Mesendoderm (in vitro differentiated cells): ENCODE data around the gene C7orf33. TPM values are rescaled to one million over a fixed set of nuclear protein-coding genes. Genes with fewer than 3 reads are reported as not detected.

Experiments used
- DNase-seq: peaks from one replicate; pipeline ENCODE4 v3.0.0; 2013
- H2AK5ac ChIP-seq: 2 replicates; pipeline ENCODE4 v1.6.1; 2013; ENCODE audit warnings: low read length, inconsistent platforms
- H2BK120ac ChIP-seq: 2 replicates; pipeline ENCODE4 v1.6.1; 2013; ENCODE audit warnings: low read depth, mild to moderate bottlenecking, low read length, moderate library complexity, mixed read lengths
- H2BK15ac ChIP-seq: replicated peaks from 2 replicates; pipeline ENCODE4 v1.6.1; 2013; ENCODE audit warnings: low read depth, mild to moderate bottlenecking, moderate library complexity
- H2BK5ac ChIP-seq: 2 replicates; pipeline ENCODE4 v1.6.1; 2013; ENCODE audit warnings: low read length, inconsistent platforms
- H3K18ac ChIP-seq: 2 replicates; pipeline ENCODE4 v1.6.1; 2013; ENCODE audit warnings: mild to moderate bottlenecking, low read length, mixed read lengths
- H3K23ac ChIP-seq: one replicate; pipeline ENCODE4 v1.6.1; 2013; ENCODE audit warnings: low read length
- H3K27ac ChIP-seq: 2 replicates; pipeline ENCODE4 v1.5.1; 2013; ENCODE audit warnings: low read depth, mild to moderate bottlenecking, inconsistent platforms, low read length, moderate library complexity
- H3K27me3 ChIP-seq: 2 replicates; pipeline ENCODE4 v1.6.1; 2013; ENCODE audit warnings: low read length, control low read depth, mild to moderate bottlenecking, inconsistent platforms; ENCODE audit not compliant: insufficient read depth, poor library complexity
- H3K36me3 ChIP-seq: 2 replicates; pipeline ENCODE4 v1.6.1; 2013; ENCODE audit warnings: low read length, inconsistent platforms; ENCODE audit not compliant: control insufficient read depth, insufficient read depth
- H3K4ac ChIP-seq: one replicate; pipeline ENCODE4 v1.6.1; 2013; ENCODE audit warnings: low read depth, mild to moderate bottlenecking, low read length, moderate library complexity
- H3K4me1 ChIP-seq: 2 replicates; pipeline ENCODE4 v1.6.1; 2013; ENCODE audit warnings: low read depth, low read length, inconsistent platforms; ENCODE audit not compliant: control insufficient read depth
- H3K4me2 ChIP-seq: 2 replicates; pipeline ENCODE4 v1.6.1; 2013; ENCODE audit warnings: low read length
- H3K4me3 ChIP-seq: 2 replicates; pipeline ENCODE4 v1.5.1; 2013; ENCODE audit warnings: mild to moderate bottlenecking, low read length
- H3K56ac ChIP-seq: one replicate; pipeline ENCODE4 v1.6.1; 2013; ENCODE audit warnings: low read length
- H3K79me1 ChIP-seq: 2 replicates; pipeline ENCODE4 v1.6.1; 2013; ENCODE audit warnings: low read length, inconsistent platforms
- H3K79me2 ChIP-seq: 2 replicates; pipeline ENCODE4 v1.6.1; 2013; ENCODE audit warnings: mild to moderate bottlenecking, low read length; ENCODE audit not compliant: control insufficient read depth, insufficient read depth
- H3K9ac ChIP-seq: 2 replicates; pipeline ENCODE4 v1.6.1; 2013; ENCODE audit warnings: low read length, inconsistent platforms
- H4K5ac ChIP-seq: one replicate; pipeline ENCODE4 v1.6.1; 2013; ENCODE audit warnings: low read length
- H4K8ac ChIP-seq: one replicate; pipeline ENCODE4 v1.6.1; 2013; ENCODE audit warnings: low read depth, mild to moderate bottlenecking, control low read depth, low read length, moderate library complexity
- WGBS: extraction: QIAGEN DNeasy Blood & Tissue Kit; methylation state at CpG from one replicate; pipeline ENCODE4 v1.1.7; 2013; ENCODE audit warnings: low lambda C conversion rate, missing lambda C conversion rate; ENCODE audit not compliant: insufficient coverage; ENCODE audit errors: extremely low coverage; 5-methylcytosine and 5-hydroxymethylcytosine counted together
- polyA plus RNA-seq, 2 experiments: library from polyadenylated mRNA; stranded (reverse); fragments of 200-250 nt; gene quantifications; one replicate each; pipeline ENCODE4 v1.2.3, GENCODE V29; 2013

The C7orf33 gene
- not detected for polyA plus RNA-seq (2013, experiment 1 of 2)
- not detected for polyA plus RNA-seq (2013, experiment 2 of 2)

GRCh38 chr7:148590471-148590870, at the start of gene C7orf33:
Gene C7orf33 (plus strand): TSS chr7:148590766. CDS start chr7:148590926, 160 bp downstream.
- no peak within 1 kb of the TSS for H4K5ac ChIP-seq
- H3K79me1 ChIP-seq: no peaks in the 10 kb centered on the region
- H3K27ac ChIP-seq: no peak within 1 kb of the TSS
- H3K4me2 ChIP-seq: no peak within 1 kb of the TSS
- H2BK15ac ChIP-seq: no peak within 1 kb of the TSS
- H3K27me3 ChIP-seq: no peaks in the 10 kb centered on the region
- H3K9ac ChIP-seq: no peak within 1 kb of the TSS
- no peaks in the 10 kb centered on the region for H3K79me2 ChIP-seq
- no peak within 1 kb of the TSS for H2AK5ac ChIP-seq
- no peak within 1 kb of the TSS for H3K18ac ChIP-seq
- no peak within 1 kb of the TSS for H3K23ac ChIP-seq
- no peak within 1 kb of the TSS for H3K4ac ChIP-seq
- no peaks in the 10 kb centered on the region for H3K36me3 ChIP-seq
- H3K4me3 ChIP-seq: no peak within 1 kb of the TSS
- no peak within 1 kb of the TSS for H2BK120ac ChIP-seq
- H3K56ac ChIP-seq: no peak within 1 kb of the TSS
- H2BK5ac ChIP-seq: no peak within 1 kb of the TSS
- no peak within 1 kb of the TSS for H4K8ac ChIP-seq
- no CpG with 5 or more reads among the region's 10 CpGs for WGBS
- DNase-seq: no peak
- peaks cover 2% of the 10 kb centered on the region for H3K4me1 ChIP-seq

- no peak overlapping the region for H2BK15ac ChIP-seq
- H3K23ac ChIP-seq: no peak overlapping the region
- H2BK5ac ChIP-seq: no peak overlapping the region
- no peaks in the 10 kb centered on the region for H3K79me1 ChIP-seq
- H3K27me3 ChIP-seq: no peaks in the 10 kb centered on the region
- no peak overlapping the region for H3K18ac ChIP-seq
- H3K79me2 ChIP-seq: no peaks in the 10 kb centered on the region
- H3K9ac ChIP-seq: no peak overlapping the region
- no peak overlapping the region for H3K56ac ChIP-seq
- H3K4me2 ChIP-seq: no peak overlapping the region
- no peak overlapping the region for H4K8ac ChIP-seq
- H3K4me1 ChIP-seq: no peaks in the 10 kb centered on the region
- no peak for DNase-seq
- WGBS: 100% methylated on average over 1 of the region's 6 CpGs
- no peaks in the 10 kb centered on the region for H3K36me3 ChIP-seq
- H3K4ac ChIP-seq: no peak overlapping the region
- H4K5ac ChIP-seq: no peak overlapping the region
- H3K27ac ChIP-seq: no peak overlapping the region
- no peak overlapping the region for H3K4me3 ChIP-seq
- H2AK5ac ChIP-seq: no peak overlapping the region
- H2BK120ac ChIP-seq: no peak overlapping the region
Observed at GRCh38 chr7:148541891-148542504, 48.6 kb upstream of the C7orf33 start.

GRCh38 chr7:148543302-148543701, 47.3 kb upstream of the C7orf33 start:
- Histone ChIP-seq H3K79me1 (no peaks in the 10 kb centered on the region), H3K9ac (no peak overlapping the region), H3K4ac (no peak overlapping the region), H3K27me3 (no peaks in the 10 kb centered on the region), H3K23ac (no peak overlapping the region), H2BK5ac (no peak overlapping the region), H3K27ac (no peak overlapping the region), H2AK5ac (no peak overlapping the region), H3K36me3 (no peaks in the 10 kb centered on the region), H2BK15ac (no peak overlapping the region), H3K4me3 (no peak overlapping the region), H3K4me2 (no peak overlapping the region), H3K18ac (no peak overlapping the region), H2BK120ac (no peak overlapping the region), H4K8ac (no peak overlapping the region), H3K56ac (no peak overlapping the region), H3K4me1 (no peaks in the 10 kb centered on the region), H4K5ac (no peak overlapping the region), H3K79me2 (no peaks in the 10 kb centered on the region)
- no CpG with 5 or more reads among the region's 8 CpGs for WGBS
- DNase-seq: no peak

- H3K36me3 ChIP-seq: no peaks in the 10 kb centered on the region
- H4K5ac ChIP-seq: no peak overlapping the region
- no peak overlapping the region for H2AK5ac ChIP-seq
- no peaks in the 10 kb centered on the region for H3K27me3 ChIP-seq
- no peak for DNase-seq
- no peak overlapping the region for H3K27ac ChIP-seq
- no peaks in the 10 kb centered on the region for H3K79me2 ChIP-seq
- H4K8ac ChIP-seq: no peak overlapping the region
- H2BK5ac ChIP-seq: no peak overlapping the region
- no peak overlapping the region for H3K56ac ChIP-seq
- no peak overlapping the region for H3K23ac ChIP-seq
- no peak overlapping the region for H3K4me3 ChIP-seq
- H3K18ac ChIP-seq: no peak overlapping the region
- H3K4me2 ChIP-seq: no peak overlapping the region
- H2BK120ac ChIP-seq: no peak overlapping the region
- H3K4ac ChIP-seq: no peak overlapping the region
- H3K79me1 ChIP-seq: no peaks in the 10 kb centered on the region
- H2BK15ac ChIP-seq: no peak overlapping the region
- no CpG with 5 or more reads among the region's 6 CpGs for WGBS
- no peaks in the 10 kb centered on the region for H3K4me1 ChIP-seq
- no peak overlapping the region for H3K9ac ChIP-seq
Observed at GRCh38 chr7:148545172-148545571, 45.4 kb upstream of the C7orf33 start.

- H2BK120ac ChIP-seq: no peak overlapping the region
- H3K56ac ChIP-seq: no peak overlapping the region
- DNase-seq: no peak
- no peak overlapping the region for H3K18ac ChIP-seq
- H3K4me1 ChIP-seq: no peaks in the 10 kb centered on the region
- no peaks in the 10 kb centered on the region for H3K79me2 ChIP-seq
- no peak overlapping the region for H3K23ac ChIP-seq
- no peaks in the 10 kb centered on the region for H3K27me3 ChIP-seq
- H4K5ac ChIP-seq: no peak overlapping the region
- H2BK15ac ChIP-seq: no peak overlapping the region
- no CpG with 5 or more reads among the region's 4 CpGs for WGBS
- H4K8ac ChIP-seq: no peak overlapping the region
- H3K4ac ChIP-seq: no peak overlapping the region
- no peaks in the 10 kb centered on the region for H3K36me3 ChIP-seq
- no peak overlapping the region for H3K4me3 ChIP-seq
- H3K27ac ChIP-seq: no peak overlapping the region
- no peak overlapping the region for H3K9ac ChIP-seq
- H2AK5ac ChIP-seq: no peak overlapping the region
- no peaks in the 10 kb centered on the region for H3K79me1 ChIP-seq
- no peak overlapping the region for H2BK5ac ChIP-seq
- H3K4me2 ChIP-seq: no peak overlapping the region
Observed at GRCh38 chr7:148545932-148546331, 44.6 kb upstream of the C7orf33 start.

GRCh38 chr7:148546857-148547256, 43.7 kb upstream of the C7orf33 start:
- H2AK5ac ChIP-seq: no peak overlapping the region
- no peak overlapping the region for H3K56ac ChIP-seq
- no peaks in the 10 kb centered on the region for H3K4me1 ChIP-seq
- H3K4me3 ChIP-seq: no peak overlapping the region
- no CpG with 5 or more reads among the region's 8 CpGs for WGBS
- no peak overlapping the region for H3K9ac ChIP-seq
- DNase-seq: no peak
- no peak overlapping the region for H3K18ac ChIP-seq
- no peak overlapping the region for H3K23ac ChIP-seq
- no peaks in the 10 kb centered on the region for H3K79me2 ChIP-seq
- no peaks in the 10 kb centered on the region for H3K36me3 ChIP-seq
- H3K4ac ChIP-seq: no peak overlapping the region
- H3K27ac ChIP-seq: no peak overlapping the region
- H4K8ac ChIP-seq: no peak overlapping the region
- H3K4me2 ChIP-seq: no peak overlapping the region
- no peak overlapping the region for H2BK120ac ChIP-seq
- no peak overlapping the region for H4K5ac ChIP-seq
- H2BK5ac ChIP-seq: no peak overlapping the region
- H3K27me3 ChIP-seq: no peaks in the 10 kb centered on the region
- no peak overlapping the region for H2BK15ac ChIP-seq
- no peaks in the 10 kb centered on the region for H3K79me1 ChIP-seq
